ENCODE measurements around the gene CCDC186.

GRCh38 chr10:114100848-114101741, 72.9 kb downstream of the CCDC186 start:
- TF ChIP-seq POLR2A (IDR thresholded peaks at IDR 0.05) (no peak), CTCF (IDR thresholded peaks at IDR 0.05) (no peak)
